AG10803 (cell line): Measurements from ENCODE around the gene EXOC4.

Source experiments
- DNase-seq: peaks from one replicate; pipeline ENCODE4 v3.0.0; 2010; ENCODE audit warnings: low read depth
- H3K4me3 ChIP-seq: 2 replicates; pipeline ENCODE4 v1.5.1; 2011; ENCODE audit warnings: mild to moderate bottlenecking, low read length, control low read depth
- TF ChIP-seq, protein P1 (sequence below): conservative IDR thresholded peaks from 2 replicates; pipeline ENCODE4 v1.5.1; 2011; ENCODE audit warnings: mild to moderate bottlenecking, low read length, control low read depth, inconsistent platforms

The EXOC4 gene

GRCh38 chr7:133931053-133931452, 678.2 kb downstream of the EXOC4 start:
- TF ChIP-seq, protein P1, sequence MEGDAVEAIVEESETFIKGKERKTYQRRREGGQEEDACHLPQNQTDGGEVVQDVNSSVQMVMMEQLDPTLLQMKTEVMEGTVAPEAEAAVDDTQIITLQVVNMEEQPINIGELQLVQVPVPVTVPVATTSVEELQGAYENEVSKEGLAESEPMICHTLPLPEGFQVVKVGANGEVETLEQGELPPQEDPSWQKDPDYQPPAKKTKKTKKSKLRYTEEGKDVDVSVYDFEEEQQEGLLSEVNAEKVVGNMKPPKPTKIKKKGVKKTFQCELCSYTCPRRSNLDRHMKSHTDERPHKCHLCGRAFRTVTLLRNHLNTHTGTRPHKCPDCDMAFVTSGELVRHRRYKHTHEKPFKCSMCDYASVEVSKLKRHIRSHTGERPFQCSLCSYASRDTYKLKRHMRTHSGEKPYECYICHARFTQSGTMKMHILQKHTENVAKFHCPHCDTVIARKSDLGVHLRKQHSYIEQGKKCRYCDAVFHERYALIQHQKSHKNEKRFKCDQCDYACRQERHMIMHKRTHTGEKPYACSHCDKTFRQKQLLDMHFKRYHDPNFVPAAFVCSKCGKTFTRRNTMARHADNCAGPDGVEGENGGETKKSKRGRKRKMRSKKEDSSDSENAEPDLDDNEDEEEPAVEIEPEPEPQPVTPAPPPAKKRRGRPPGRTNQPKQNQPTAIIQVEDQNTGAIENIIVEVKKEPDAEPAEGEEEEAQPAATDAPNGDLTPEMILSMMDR: no peak
- DNase-seq: no peak
- H3K4me3 ChIP-seq: no peak overlapping the region

- H3K4me3 ChIP-seq: no peak overlapping the region
- TF ChIP-seq, protein P1: no peak
- DNase-seq: no peak
Measured at GRCh38 chr7:133932591-133932990, 679.7 kb downstream of the EXOC4 start.

GRCh38 chr7:133934262-133934976, 681.5 kb downstream of the EXOC4 start:
- DNase-seq: no peak
- TF ChIP-seq, protein P1: no peak
- H3K4me3 ChIP-seq: no peak overlapping the region

- TF ChIP-seq, protein P1: no peak
- peak; percentile 22 for DNase-seq
- H3K4me3 ChIP-seq: no peak overlapping the region
Measured at GRCh38 chr7:133934977-133935330, 682.1 kb downstream of the EXOC4 start.

- no peak for DNase-seq
- no peak overlapping the region for H3K4me3 ChIP-seq
- TF ChIP-seq, protein P1: no peak
Measured at GRCh38 chr7:133936074-133936473, 683.2 kb downstream of the EXOC4 start.

GRCh38 chr7:133937786-133938185, 684.9 kb downstream of the EXOC4 start:
- no peak for DNase-seq
- TF ChIP-seq, protein P1: no peak
- H3K4me3 ChIP-seq: no peak overlapping the region

DNA sequence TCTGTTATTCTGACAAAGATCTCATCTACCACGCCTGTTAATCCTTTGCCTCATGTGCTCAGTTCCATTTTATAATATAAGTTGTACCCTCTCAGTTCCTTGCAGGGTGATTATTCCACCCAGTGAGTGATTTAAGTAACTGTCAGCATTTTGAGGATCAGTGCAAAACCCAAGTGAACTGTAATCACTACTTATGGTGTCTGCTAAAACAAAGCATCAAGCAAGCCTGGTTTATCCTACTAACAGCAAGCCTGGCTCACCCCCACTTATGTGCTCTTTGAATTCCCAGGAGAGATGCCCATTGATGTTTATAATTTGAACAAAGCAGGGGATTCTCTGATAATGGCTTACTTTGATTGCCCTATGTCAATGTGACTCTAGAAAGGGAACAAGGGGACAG, 687.5 kb downstream of the EXOC4 start:
- TF ChIP-seq, protein P1: no peak
- no peak overlapping the region for H3K4me3 ChIP-seq
- no peak for DNase-seq
